ENCODE measurements around the gene IMMP2L.

DNA sequence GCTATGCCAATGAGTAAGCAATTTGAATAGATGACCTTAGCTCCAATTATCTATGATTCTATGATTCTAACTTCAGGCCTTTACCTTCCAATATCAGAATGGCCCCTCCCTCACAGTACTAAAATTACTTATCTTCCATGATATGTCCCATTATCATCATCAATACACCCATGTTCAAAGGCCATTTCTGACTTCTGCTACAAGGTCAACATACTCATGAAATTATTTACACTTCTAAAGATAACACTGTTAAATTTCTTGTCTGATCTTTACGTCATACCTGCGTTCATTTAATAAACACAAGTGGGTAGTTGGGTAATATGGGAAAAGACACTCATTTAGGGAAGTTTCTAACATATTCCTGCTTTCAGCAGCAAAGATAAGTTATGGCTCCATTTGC is 21.2 kb downstream of the IMMP2L start:
- TF ChIP-seq, protein P1, sequence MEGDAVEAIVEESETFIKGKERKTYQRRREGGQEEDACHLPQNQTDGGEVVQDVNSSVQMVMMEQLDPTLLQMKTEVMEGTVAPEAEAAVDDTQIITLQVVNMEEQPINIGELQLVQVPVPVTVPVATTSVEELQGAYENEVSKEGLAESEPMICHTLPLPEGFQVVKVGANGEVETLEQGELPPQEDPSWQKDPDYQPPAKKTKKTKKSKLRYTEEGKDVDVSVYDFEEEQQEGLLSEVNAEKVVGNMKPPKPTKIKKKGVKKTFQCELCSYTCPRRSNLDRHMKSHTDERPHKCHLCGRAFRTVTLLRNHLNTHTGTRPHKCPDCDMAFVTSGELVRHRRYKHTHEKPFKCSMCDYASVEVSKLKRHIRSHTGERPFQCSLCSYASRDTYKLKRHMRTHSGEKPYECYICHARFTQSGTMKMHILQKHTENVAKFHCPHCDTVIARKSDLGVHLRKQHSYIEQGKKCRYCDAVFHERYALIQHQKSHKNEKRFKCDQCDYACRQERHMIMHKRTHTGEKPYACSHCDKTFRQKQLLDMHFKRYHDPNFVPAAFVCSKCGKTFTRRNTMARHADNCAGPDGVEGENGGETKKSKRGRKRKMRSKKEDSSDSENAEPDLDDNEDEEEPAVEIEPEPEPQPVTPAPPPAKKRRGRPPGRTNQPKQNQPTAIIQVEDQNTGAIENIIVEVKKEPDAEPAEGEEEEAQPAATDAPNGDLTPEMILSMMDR (IDR thresholded peaks at IDR 0.05): no peak
- TF ChIP-seq POLR2A (IDR thresholded peaks at IDR 0.05): no peak

Data from thyroid gland (tissue), 4 donors.